Activated CD8-positive, alpha-beta T cell treated with anti-CD3 and anti-CD28 coated beads for 36 hours (primary cell): Measurements from ENCODE around the gene SUPT6H. TPM values are rescaled to one million over a fixed set of nuclear protein-coding genes. Genes with fewer than 3 reads are reported as not detected.

ENCODE experiments used
- ATAC-seq: fragments of 200-7000 bp; cut with Tn5 transposase; one replicate; pipeline ENCODE4 v1.10.0; 2021; ENCODE audit warnings: mild to moderate bottlenecking, moderate library complexity
- CTCF ChIA-PET: fragments of 350-600 bp; sonication (Branson Sonifier 250); formaldehyde crosslinking; loops from one replicate; lab custom pipeline; 2021; ENCODE audit warnings: antibody characterized with exemption; lab: Charles Lee
- POLR2A ChIA-PET: fragments of 350-600 bp; sonication (Branson Sonifier 250); formaldehyde crosslinking; loops from one replicate; lab custom pipeline; 2021; ENCODE audit warnings: antibody characterized with exemption; lab: Charles Lee
- DNase-seq: peaks from one replicate; pipeline ENCODE4 v3.0.0-alpha.2; 2020
- H3K27ac Mint-ChIP-seq: one replicate; pipeline ENCODE4 v1.8.0; 2021; ENCODE audit warnings: mild to moderate bottlenecking, mixed read lengths
- H3K27me3 Mint-ChIP-seq: one replicate; pipeline ENCODE4 v1.8.0; 2021; ENCODE audit warnings: mixed read lengths
- H3K36me3 Mint-ChIP-seq: one replicate; pipeline ENCODE4 v1.8.0; 2021; ENCODE audit warnings: low read depth, mixed read lengths
- H3K4me1 Mint-ChIP-seq: one replicate; pipeline ENCODE4 v1.8.0; 2021; ENCODE audit warnings: low read depth, mixed read lengths
- H3K4me3 Mint-ChIP-seq: one replicate; pipeline ENCODE4 v1.8.0; 2021; ENCODE audit warnings: mild to moderate bottlenecking, moderate library complexity, mixed read lengths
- H3K9me3 Mint-ChIP-seq: one replicate; pipeline ENCODE4 v1.8.0; 2021; ENCODE audit warnings: mixed read lengths
- CTCF ChIP-seq: fragments of 200-600 bp; IDR thresholded peaks from one replicate; pipeline ENCODE4 v1.8.0; 2022; ENCODE audit warnings: antibody characterized with exemption, mild to moderate bottlenecking
- intact Hi-C: fragments of 100-400 bp; cut with micrococcal nuclease; formaldehyde crosslinking; loops from one replicate; pipeline ENCODE4 v1.10.0; 2022
- total RNA-seq, 2 experiments: library from RNA; stranded (reverse); gene quantifications; one replicate each; pipeline ENCODE4 v1.2.3, GENCODE V29; 2021

SUPT6H gene
- total RNA-seq, 2 experiments from 2014 or later, result 60.3 to 63.3 TPM

GRCh38 chr17:28724500-28725165 lies 62.6 kb downstream of the SUPT6H start:
- Mint-ChIP-seq H3K27ac (peak overlapping the region; percentile 89), H3K27me3 (no peaks in the 10 kb centered on the region), H3K9me3 (no peaks in the 10 kb centered on the region), H3K4me3 (peak overlapping the region; percentile 100), H3K36me3 (peaks cover 60% of the 10 kb centered on the region), H3K4me1 (peaks cover 35% of the 10 kb centered on the region)
- DNase-seq (peak; percentile 35), ATAC-seq (no peak)
- ChIA-PET POLR2A (interaction anchor here (0.6 to 11.5 kb wide), 19 partner anchors 11 to 339 kb away, joined by 3 to 480 read pairs (median 5); partner anchors contain the start of genes BLTP2, DHRS13, FLOT2 and PHF12), CTCF (interaction anchor here (4.7 to 13.9 kb wide), 3 partner anchors 22 to 79 kb away, joined by 34 to 609 read pairs (median 99); partner anchors contain the start of genes BLTP2 and TRAF4)
- TF ChIP-seq CTCF, result no peak
- intact Hi-C loops, result loop anchor here (5.0 kb wide), 3 partner anchors 38 to 178 kb away; partner anchors contain the start of gene DHRS13

- POLR2A ChIA-PET, result interaction anchor here (0.6 to 11.5 kb wide), 20 partner anchors 12 to 339 kb away, joined by 3 to 480 read pairs (median 4); partner anchors contain the start of genes BLTP2, DHRS13, PHF12 and PROCA1
- peak overlapping the region; percentile 89 for H3K27ac Mint-ChIP-seq
Measured at GRCh38 chr17:28725166-28725659, 63.2 kb downstream of the SUPT6H start.

GRCh38 chr17:28725660-28726225 lies 63.7 kb downstream of the SUPT6H start:
- CTCF ChIA-PET, result interaction anchor here (1.0 to 13.9 kb wide), 30 partner anchors 9 to 386 kb away, joined by 3 to 609 read pairs (median 11); partner anchors contain the start of genes BLTP2, DHRS13, FAM222B and FLOT2
- peaks cover 39% of the 10 kb centered on the region for H3K4me1 Mint-ChIP-seq

More at GRCh38 chr17:28725166-28725659, 63.2 kb downstream of the SUPT6H start:
- DNase-seq (peak; percentile 56), ATAC-seq (no peak)
- intact Hi-C loops, result loop anchor here (5.0 kb wide), 3 partner anchors 37 to 177 kb away; partner anchors contain the start of gene DHRS13
- peak overlapping the region; percentile 100 for H3K4me3 Mint-ChIP-seq
- TF ChIP-seq CTCF, result no peak
- CTCF ChIA-PET, result interaction anchor here (2.3 to 13.9 kb wide), 6 partner anchors 13 to 177 kb away, joined by 19 to 609 read pairs (median 27); partner anchors contain the start of genes BLTP2, DHRS13, PROCA1 and TRAF4
- H3K36me3 Mint-ChIP-seq, result peaks cover 55% of the 10 kb centered on the region
- H3K27me3 Mint-ChIP-seq, result no peaks in the 10 kb centered on the region
- H3K9me3 Mint-ChIP-seq, result no peaks in the 10 kb centered on the region
- peaks cover 39% of the 10 kb centered on the region for H3K4me1 Mint-ChIP-seq

GRCh38 chr17:28726226-28726626 lies 64.2 kb downstream of the SUPT6H start, which contains the start of gene TLCD1:
TLCD1 (minus strand) TSS chr17:28726233; CDS start chr17:28726097, 136 bp downstream.
- peaks cover 39% of the 10 kb centered on the region for H3K4me1 Mint-ChIP-seq
- peak within 1 kb of the TSS; percentile 100 for H3K4me3 Mint-ChIP-seq
- TF ChIP-seq CTCF, result no peak
- ChIA-PET POLR2A (interaction anchor here (0.7 to 11.5 kb wide), 16 partner anchors 13 to 226 kb away, joined by 3 to 480 read pairs (median 4); partner anchors contain the start of genes BLTP2, FAM222B, PHF12 and PROCA1), CTCF (interaction anchor here (0.6 to 13.9 kb wide), 50 partner anchors 9 to 414 kb away, joined by 3 to 609 read pairs (median 6); partner anchors contain the start of genes BLTP2, DHRS13, FAM222B and FLOT2)
- H3K27ac Mint-ChIP-seq, result peak within 1 kb of the TSS; percentile 99
- H3K27me3 Mint-ChIP-seq, result no peaks in the 10 kb centered on the region
- no peaks in the 10 kb centered on the region for H3K9me3 Mint-ChIP-seq
- DNase-seq, result peak; percentile 89
- peak; percentile 40 for ATAC-seq
- intact Hi-C loops, result loop anchor here (2.0 to 5.0 kb wide), 4 partner anchors 36 to 223 kb away; partner anchors contain the start of gene DHRS13
- H3K36me3 Mint-ChIP-seq, result peaks cover 45% of the 10 kb centered on the region

More at GRCh38 chr17:28725660-28726225, 63.7 kb downstream of the SUPT6H start:
- POLR2A ChIA-PET, result interaction anchor here (0.6 to 11.5 kb wide), 22 partner anchors 12 to 228 kb away, joined by 3 to 480 read pairs (median 4); partner anchors contain the start of genes BLTP2, DHRS13, FAM222B and PHF12
- H3K4me3 Mint-ChIP-seq, result peak overlapping the region; percentile 100
- intact Hi-C loops, result loop anchor here (2.0 to 5.0 kb wide), 4 partner anchors 37 to 223 kb away; partner anchors contain the start of gene DHRS13
- peak; percentile 2 for ATAC-seq
- no peaks in the 10 kb centered on the region for H3K27me3 Mint-ChIP-seq
- H3K9me3 Mint-ChIP-seq, result no peaks in the 10 kb centered on the region
- TF ChIP-seq CTCF, result no peak
- peak overlapping the region; percentile 89 for H3K27ac Mint-ChIP-seq
- peaks cover 50% of the 10 kb centered on the region for H3K36me3 Mint-ChIP-seq
- peak; percentile 68 for DNase-seq
